Loucy (cell line): ENCODE results near the gene CYSRT1.

Experiments
- EZH2phosphoT487 ChIP-seq: fragments of 200-600 bp; IDR thresholded peaks from 2 replicates; pipeline ENCODE4 v1.6.1; 2018; ENCODE audit warnings: antibody characterized with exemption, mild to moderate bottlenecking, moderate library complexity, borderline replicate concordance
- TF ChIP-seq, protein P1 (sequence below): fragments of 200-600 bp; sonication (generic); conservative IDR thresholded peaks from 2 replicates; pipeline ENCODE4 v1.5.1; 2014; ENCODE audit warnings: mild to moderate bottlenecking, antibody characterized with exemption, low read length

DNA sequence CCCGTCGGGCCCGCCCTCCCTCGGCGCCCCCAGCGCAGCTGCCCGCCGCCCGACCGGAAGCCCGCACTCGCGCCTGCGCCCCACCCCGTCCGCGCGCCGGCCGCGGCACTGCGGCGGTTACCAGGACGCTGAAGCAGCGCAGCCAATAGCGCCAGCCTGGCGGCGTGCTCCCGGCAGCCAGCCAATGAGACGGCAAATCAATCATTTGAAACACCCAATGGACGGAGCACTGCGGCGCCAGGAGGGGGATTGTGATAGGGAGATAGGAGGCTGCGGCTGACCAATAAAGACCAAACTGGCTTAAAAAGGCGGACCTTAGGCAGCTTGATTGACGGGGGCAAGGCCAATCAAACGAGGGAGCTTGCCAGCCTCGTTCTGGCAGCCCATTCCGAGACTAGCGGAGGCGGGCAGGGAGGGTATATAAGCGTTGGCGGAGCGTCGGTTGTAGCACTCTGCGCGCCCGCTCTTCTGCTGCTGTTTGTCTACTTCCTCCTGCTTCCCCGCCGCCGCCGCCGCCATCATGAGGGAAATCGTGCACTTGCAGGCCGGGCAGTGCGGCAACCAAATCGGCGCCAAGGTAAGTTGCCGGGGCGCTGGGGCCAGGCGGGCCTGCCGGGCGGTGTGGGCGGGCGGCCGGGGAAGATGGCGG, 16.0 kb downstream of the CYSRT1 start, which contains the start of gene TUBB4B:
- TF ChIP-seq, protein P1, sequence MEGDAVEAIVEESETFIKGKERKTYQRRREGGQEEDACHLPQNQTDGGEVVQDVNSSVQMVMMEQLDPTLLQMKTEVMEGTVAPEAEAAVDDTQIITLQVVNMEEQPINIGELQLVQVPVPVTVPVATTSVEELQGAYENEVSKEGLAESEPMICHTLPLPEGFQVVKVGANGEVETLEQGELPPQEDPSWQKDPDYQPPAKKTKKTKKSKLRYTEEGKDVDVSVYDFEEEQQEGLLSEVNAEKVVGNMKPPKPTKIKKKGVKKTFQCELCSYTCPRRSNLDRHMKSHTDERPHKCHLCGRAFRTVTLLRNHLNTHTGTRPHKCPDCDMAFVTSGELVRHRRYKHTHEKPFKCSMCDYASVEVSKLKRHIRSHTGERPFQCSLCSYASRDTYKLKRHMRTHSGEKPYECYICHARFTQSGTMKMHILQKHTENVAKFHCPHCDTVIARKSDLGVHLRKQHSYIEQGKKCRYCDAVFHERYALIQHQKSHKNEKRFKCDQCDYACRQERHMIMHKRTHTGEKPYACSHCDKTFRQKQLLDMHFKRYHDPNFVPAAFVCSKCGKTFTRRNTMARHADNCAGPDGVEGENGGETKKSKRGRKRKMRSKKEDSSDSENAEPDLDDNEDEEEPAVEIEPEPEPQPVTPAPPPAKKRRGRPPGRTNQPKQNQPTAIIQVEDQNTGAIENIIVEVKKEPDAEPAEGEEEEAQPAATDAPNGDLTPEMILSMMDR: no peak
- TF ChIP-seq EZH2phosphoT487: no peak
